NOMO-1 (cell line): ENCODE data around the gene PAOX.

Source experiments
- DNase-seq, 2 experiments: peaks; one replicate each; lab custom pipeline; 2025; ENCODE audit not compliant: unreplicated experiment in 2 of 2; lab: John Stamatoyannopoulos, UW

The PAOX gene

GRCh38 chr10:133379152-133379800 is at the start of gene PAOX:
PAOX (plus strand) TSS chr10:133379262; CDS start chr10:133379317, 55 bp downstream.
- peak in 1 of 2 experiments; percentile 22 for DNase-seq

GRCh38 chr10:133329491-133330202 is 49.4 kb upstream of the PAOX start:
- DNase-seq, result peak; percentile 72 to 78

- no peak for DNase-seq
These were observed 45.9 kb upstream of the PAOX start for GRCh38 chr10:133332936-133333699.

GRCh38 chr10:133334503-133335245 is 44.4 kb upstream of the PAOX start:
- no peak for DNase-seq

- DNase-seq, result peak in 1 of 2 experiments; percentile 4
These were observed 43.6 kb upstream of the PAOX start for GRCh38 chr10:133335246-133336117.

- DNase-seq, result no peak
These were observed 42.9 kb upstream of the PAOX start for GRCh38 chr10:133336118-133336576.

GRCh38 chr10:133336577-133337369 is 42.3 kb upstream of the PAOX start, which contains the start of gene CALY:
CALY (minus strand) TSS chr10:133336896; CDS start chr10:133328989, 7,907 bp downstream.
- DNase-seq, result no peak

GRCh38 chr10:133337370-133337725 is 41.7 kb upstream of the PAOX start:
- DNase-seq, result no peak

- no peak for DNase-seq
These were observed 40.7 kb upstream of the PAOX start for GRCh38 chr10:133338080-133339071.

GRCh38 chr10:133339708-133340380 is 39.2 kb upstream of the PAOX start:
- no peak for DNase-seq

- DNase-seq, result no peak
These were observed 37.1 kb upstream of the PAOX start for GRCh38 chr10:133341983-133342382.

GRCh38 chr10:133342942-133343341 is 36.1 kb upstream of the PAOX start:
- no peak for DNase-seq

- no peak for DNase-seq
These were observed 35.5 kb upstream of the PAOX start for GRCh38 chr10:133343558-133343957.

GRCh38 chr10:133344236-133344635 is 34.8 kb upstream of the PAOX start:
- no peak for DNase-seq

- no peak for DNase-seq
These were observed 32.6 kb upstream of the PAOX start for GRCh38 chr10:133346413-133346812.

- no peak for DNase-seq
These were observed 31.1 kb upstream of the PAOX start for GRCh38 chr10:133347710-133348517.
